HepG2 (cell line): Measurements from ENCODE around the gene ATOH7. TPM values are rescaled to one million over a fixed set of nuclear protein-coding genes. Genes with fewer than 3 reads are reported as not detected.
"Not testable (repeated sequence)": the region's sequence is repeated elsewhere in the genome, so short reads cannot be mapped to it uniquely, and the experiment has no call there.

Experiments
- ATAC-seq: fragments of 200-7000 bp; cut with Tn5 transposase; 3 replicates; pipeline ENCODE4 v1.9.1; 2020; ENCODE audit warnings: mild to moderate bottlenecking, moderate library complexity
- BruUV-seq: library from RNA; stranded (reverse); fragments of 400-500 nt; replicated peaks from 2 replicates; lab custom pipeline; 2021; lab: Mats Ljungman, UMichigan
- CTCF ChIA-PET: fragments of 300-600 bp; formaldehyde crosslinking; extraction: SDS; loops from one replicate; lab custom pipeline; 2021; ENCODE audit warnings: low total read pairs, inconsistent platforms, low intra/inter-chr PET ratio; lab: Yijun Ruan, JAX
- POLR2A ChIA-PET: fragments of 350-600 bp; sonication (Branson Sonifier 250); formaldehyde crosslinking; loops from one replicate; lab custom pipeline; 2020; ENCODE audit warnings: antibody characterized with exemption, inconsistent platforms; lab: Yijun Ruan, JAX
- DNase-seq: peaks from one replicate; pipeline ENCODE4 v3.0.0-alpha.2; 2015; ENCODE audit warnings: low spot score
- FAIRE-seq: peaks from 3 replicates; lab custom pipeline; 2011; peaks lifted over from hg19 to GRCh38; lab: Jason Lieb, UNC
- H2AFZ ChIP-seq: one replicate; pipeline ENCODE4 v1.6.1; 2011; ENCODE audit warnings: low read length, inconsistent platforms
- H3K27ac ChIP-seq: fragments of 300-600 bp; 3 replicates; pipeline ENCODE4 v1.8.0; 2011; ENCODE audit warnings: mixed run types, mild to moderate bottlenecking, mixed read lengths, low read length, inconsistent platforms; ENCODE audit not compliant: insufficient read depth; ENCODE audit errors: extremely low read length
- H3K27me3 ChIP-seq, 2 experiments: fragments of 200-600 bp in 1 of 2; 2 replicates in 1 of 2; 3 replicates in 1 of 2; pipeline versions ENCODE4 v1.6.0 to v1.8.0; 2011; ENCODE audit warnings: low read length in 2 of 2, mild to moderate bottlenecking in 2 of 2, moderate library complexity in 2 of 2, inconsistent platforms in 1 of 2; ENCODE audit not compliant: insufficient read depth in 2 of 2, control insufficient read depth in 1 of 2
- H3K36me3 ChIP-seq, 2 experiments: fragments of 200-600 bp in 1 of 2; replicated peaks in 1 of 2; 2 replicates in 1 of 2; 3 replicates in 1 of 2; pipeline versions ENCODE4 v1.5.1 to v1.8.0; 2011; ENCODE audit warnings: low read length in 2 of 2, inconsistent platforms in 1 of 2; ENCODE audit not compliant: insufficient read depth in 2 of 2, control insufficient read depth in 1 of 2
- H3K4me1 ChIP-seq: 2 replicates; pipeline ENCODE4 v1.5.1; 2012; ENCODE audit warnings: low read length, inconsistent platforms; ENCODE audit not compliant: insufficient read depth
- H3K4me2 ChIP-seq: 2 replicates; pipeline ENCODE4 v1.6.0; 2011; ENCODE audit warnings: low read depth, low read length, inconsistent platforms
- H3K4me3 ChIP-seq, 3 experiments: fragments of 200-600 bp in 1 of 3; sonication (generic), shearing (Covaris generic) in 1 of 3; replicated peaks in 1 of 3; 2 replicates each; pipeline ENCODE4 v1.5.1; 2011 to 2016; ENCODE audit warnings: low read length in 3 of 3, inconsistent platforms in 2 of 3, low read depth in 2 of 3, mild to moderate bottlenecking in 2 of 3, control low read depth in 1 of 3, mixed read lengths in 1 of 3; ENCODE audit not compliant: insufficient read depth in 1 of 3
- H3K79me2 ChIP-seq: one replicate; pipeline ENCODE4 v1.6.1; 2011; ENCODE audit warnings: low read length, inconsistent platforms; ENCODE audit not compliant: insufficient read depth
- H3K9ac ChIP-seq: 2 replicates; pipeline ENCODE4 v1.6.0; 2011; ENCODE audit warnings: mild to moderate bottlenecking, low read depth, low read length, inconsistent platforms; ENCODE audit not compliant: insufficient read depth
- H3K9me3 ChIP-seq: 2 replicates; pipeline ENCODE4 v1.5.1; 2012; ENCODE audit warnings: mild to moderate bottlenecking, low read length
- H4K20me1 ChIP-seq: 2 replicates; pipeline ENCODE4 v1.6.0; 2011; ENCODE audit warnings: inconsistent platforms, mild to moderate bottlenecking, low read length, moderate library complexity; ENCODE audit not compliant: insufficient read depth
- ATF7-NPFF ChIP-seq: sonication (generic); formaldehyde crosslinking; IDR thresholded peaks from 2 replicates; pipeline ENCODE4 v1.8.1; 2023; ENCODE audit warnings: mild to moderate bottlenecking, low read depth, missing genetic modification reagents, moderate library complexity
- CENPX ChIP-seq: sonication (generic); formaldehyde crosslinking; IDR thresholded peaks from 2 replicates; pipeline ENCODE4 v1.9.0; 2021; ENCODE audit warnings: mild to moderate bottlenecking, missing genetic modification reagents, moderate library complexity
- KDM5A ChIP-seq: fragments of 200-600 bp; sonication (generic); IDR thresholded peaks from 2 replicates; pipeline ENCODE4 v1.7.0; 2018; ENCODE audit warnings: antibody characterized with exemption, mild to moderate bottlenecking, low read length, borderline replicate concordance
- MATR3 ChIP-seq: sonication (generic); formaldehyde crosslinking; IDR thresholded peaks from 2 replicates; pipeline ENCODE4 v1.4.0; 2020; ENCODE audit warnings: missing genetic modification reagents
- NR2F2 ChIP-seq: IDR thresholded peaks from 2 replicates; pipeline ENCODE4 v1.6.1; 2012; ENCODE audit warnings: low read depth, inconsistent platforms, borderline replicate concordance
- RBM39 ChIP-seq: fragments of 200-400 bp; formaldehyde crosslinking; IDR thresholded peaks from one replicate; pipeline ENCODE4 v1.6.1; 2018; ENCODE audit warnings: antibody characterized with exemption, mild to moderate bottlenecking, low read depth, low read length; ENCODE audit not compliant: poor library complexity, severe bottlenecking
- TARDBP ChIP-seq: sonication (generic); formaldehyde crosslinking; IDR thresholded peaks from 2 replicates; pipeline ENCODE4 v1.8.0; 2022; ENCODE audit warnings: mild to moderate bottlenecking, missing genetic modification reagents
- THAP11 ChIP-seq: IDR thresholded peaks from 2 replicates; pipeline ENCODE4 v1.6.1; 2016; ENCODE audit warnings: missing biosample characterization, missing genetic modification reagents
- ZNF251 ChIP-seq: sonication (generic); formaldehyde crosslinking; IDR thresholded peaks from 2 replicates; pipeline ENCODE4 v1.9.0; 2021; ENCODE audit warnings: mild to moderate bottlenecking, missing genetic modification reagents
- ZNF766 ChIP-seq: sonication (generic); formaldehyde crosslinking; IDR thresholded peaks from 2 replicates; pipeline ENCODE4 v1.5.0; 2020; ENCODE audit warnings: missing genetic modification reagents, borderline replicate concordance
- ZZZ3 ChIP-seq: sonication (generic); formaldehyde crosslinking; IDR thresholded peaks from 2 replicates; pipeline ENCODE4 v1.4.0; 2020; ENCODE audit warnings: missing genetic modification reagents, mild to moderate bottlenecking, borderline replicate concordance
- WGBS: methylation state at CpG from one replicate; pipeline ENCODE4 v1.1.6; 2017; ENCODE audit warnings: low lambda C conversion rate; 5-methylcytosine and 5-hydroxymethylcytosine counted together
- in situ Hi-C: cut with HindIII; loops from 2 replicates; pipeline ENCODE4 v1.10.0; 2017; ENCODE audit warnings: low pct_unique_long_range_greater_than_20kb; ENCODE audit not compliant: extremely low pct_ligation_motif_present
- intact Hi-C: fragments of 100-400 bp; cut with micrococcal nuclease; formaldehyde crosslinking; loops from one replicate; pipeline ENCODE4 v1.10.0; 2022; ENCODE audit not compliant: unreplicated experiment
- polyA plus RNA-seq, 8 experiments: library from polyadenylated mRNA; depleted of rRNA in 3 of 8; stranded (reverse) in 7 of 8; unstranded in 1 of 8; fragments of >200 nt; fragmentation: Illumina TruSeq in 4 of 8; extraction: Trizol in 4 of 8; gene quantifications; 2 replicates each; pipeline versions ENCODE4 v1.2.1 to v1.2.3, GENCODE V29; 2011 to 2016; ENCODE audit warnings: low read depth in 4 of 8, missing spikeins in 1 of 8, mixed read lengths in 1 of 8; ENCODE audit not compliant: insufficient read depth in 1 of 8
- total RNA-seq, 5 experiments: library from RNA; depleted of rRNA; stranded (reverse); fragments of >200 nt; fragmentation: Illumina TruSeq; extraction: Trizol; gene quantifications; 2 replicates each; pipeline ENCODE4 v1.2.3, GENCODE V29; 2016; ENCODE audit warnings: low read depth in 1 of 5
- TF ChIP-seq, protein P1 (sequence below): sonication (generic); formaldehyde crosslinking; IDR thresholded peaks from 2 replicates; pipeline ENCODE4 v1.4.0; 2020; ENCODE audit warnings: missing genetic modification reagents
- TF ChIP-seq, protein P2 (sequence below): sonication (generic); formaldehyde crosslinking; IDR thresholded peaks from 2 replicates; pipeline ENCODE4 v1.4.0; 2020; ENCODE audit warnings: mild to moderate bottlenecking, missing genetic modification reagents, borderline replicate concordance

ATOH7 gene
- total and polyA plus RNA-seq, 2 of the 13 experiments (the other 11 are each of a cell fraction or from before 2014, with no cell fraction given), result 0.07 to 0.11 TPM

DNA sequence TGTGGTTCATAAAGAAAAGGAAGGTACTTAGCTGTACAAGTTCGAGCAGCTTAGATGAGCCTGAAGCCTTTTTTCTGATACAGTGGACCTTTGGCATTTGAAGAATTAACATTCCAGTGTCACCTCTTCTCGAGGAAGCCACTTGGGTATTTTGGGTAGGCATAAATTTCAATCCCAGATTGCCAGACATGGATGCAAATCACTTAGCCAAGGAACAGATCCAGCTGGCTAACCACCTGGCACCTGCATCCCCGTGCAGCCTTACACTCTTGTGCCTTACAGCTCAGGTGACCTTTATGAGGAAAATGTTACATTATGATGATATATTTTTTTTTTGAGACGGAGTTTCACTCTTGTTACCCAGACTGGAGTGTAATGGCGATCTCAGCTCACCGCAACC lies 16.0 kb upstream of the ATOH7 start:
- ChIA-PET CTCF (no interaction called here), POLR2A (no interaction called here)
- no peak overlapping the region for H3K27ac ChIP-seq
- H3K27me3 ChIP-seq, result no peaks in the 10 kb centered on the region
- in situ Hi-C loops, result no loop called here
- no peaks in the 10 kb centered on the region for H4K20me1 ChIP-seq
- DNase-seq, result no peak
- no peaks in the 10 kb centered on the region for H3K9me3 ChIP-seq
- WGBS, result 26% methylated on average over 6 of the region's 6 CpGs
- H3K4me3 ChIP-seq, result no peak overlapping the region
- H3K4me2 ChIP-seq, result no peak overlapping the region
- no TSS peak for BruUV-seq
- TF ChIP-seq, protein P1, sequence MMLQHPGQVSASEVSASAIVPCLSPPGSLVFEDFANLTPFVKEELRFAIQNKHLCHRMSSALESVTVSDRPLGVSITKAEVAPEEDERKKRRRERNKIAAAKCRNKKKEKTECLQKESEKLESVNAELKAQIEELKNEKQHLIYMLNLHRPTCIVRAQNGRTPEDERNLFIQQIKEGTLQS (CRISPR knock-in tag), result no peak
- TF ChIP-seq THAP11 (CRISPR knock-in tag), result no peak
- no peak for TF ChIP-seq TARDBP (CRISPR knock-in tag)
- TF ChIP-seq, protein P2, sequence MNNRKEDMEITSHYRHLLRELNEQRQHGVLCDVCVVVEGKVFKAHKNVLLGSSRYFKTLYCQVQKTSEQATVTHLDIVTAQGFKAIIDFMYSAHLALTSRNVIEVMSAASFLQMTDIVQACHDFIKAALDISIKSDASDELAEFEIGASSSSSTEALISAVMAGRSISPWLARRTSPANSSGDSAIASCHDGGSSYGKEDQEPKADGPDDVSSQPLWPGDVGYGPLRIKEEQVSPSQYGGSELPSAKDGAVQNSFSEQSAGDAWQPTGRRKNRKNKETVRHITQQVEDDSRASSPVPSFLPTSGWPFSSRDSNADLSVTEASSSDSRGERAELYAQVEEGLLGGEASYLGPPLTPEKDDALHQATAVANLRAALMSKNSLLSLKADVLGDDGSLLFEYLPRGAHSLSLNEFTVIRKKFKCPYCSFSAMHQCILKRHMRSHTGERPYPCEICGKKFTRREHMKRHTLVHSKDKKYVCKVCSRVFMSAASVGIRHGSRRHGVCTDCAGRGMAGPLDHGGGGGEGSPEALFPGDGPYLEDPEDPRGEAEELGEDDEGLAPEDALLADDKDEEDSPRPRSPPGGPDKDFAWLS, result no peak
- TF ChIP-seq ZNF251 (CRISPR knock-in tag), result no peak
- no peak for TF ChIP-seq RBM39
- no peak for TF ChIP-seq KDM5A
- TF ChIP-seq NR2F2, result no peak
- no peak for TF ChIP-seq CENPX (CRISPR knock-in tag)
- TF ChIP-seq ZNF766, result no peak
- no peak for TF ChIP-seq MATR3
- TF ChIP-seq ZZZ3, result no peak
- no peak for TF ChIP-seq ATF7-NPFF (CRISPR knock-in tag)
- ATAC-seq, result no peak
- no peak for FAIRE-seq
- intact Hi-C loops, result no loop called here
- H3K4me1 ChIP-seq, result no peaks in the 10 kb centered on the region
- no peak overlapping the region for H3K9ac ChIP-seq
- no peaks in the 10 kb centered on the region for H3K79me2 ChIP-seq
- H2AFZ ChIP-seq, result no peak overlapping the region
- H3K36me3 ChIP-seq, result no peaks in the 10 kb centered on the region

DNA sequence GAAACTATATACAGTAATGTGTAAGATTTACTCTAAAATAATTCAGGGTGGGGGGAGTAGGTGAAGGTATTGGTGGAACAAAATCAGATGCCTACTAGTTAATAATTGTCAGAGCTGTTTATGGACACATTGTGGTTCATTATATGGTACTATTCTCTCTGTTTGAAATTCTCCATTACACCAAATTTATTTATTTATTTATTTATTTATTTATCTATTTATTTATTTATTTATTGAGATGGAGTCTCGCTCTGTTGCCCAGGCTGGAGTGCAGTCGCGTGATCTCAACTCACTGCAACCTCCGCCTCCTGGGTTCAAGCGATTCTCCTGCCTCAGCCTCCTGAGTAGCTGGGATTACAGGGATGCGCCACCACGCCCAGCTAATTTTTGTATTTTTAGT lies 14.5 kb upstream of the ATOH7 start:
- H3K4me1 ChIP-seq, BruUV-seq, H3K9me3 ChIP-seq, H3K79me2 ChIP-seq, H3K27ac ChIP-seq, H4K20me1 ChIP-seq, H3K4me3 ChIP-seq, CTCF ChIA-PET, intact Hi-C loops, H3K4me2 ChIP-seq, ATAC-seq, H3K27me3 ChIP-seq, H3K9ac ChIP-seq, H3K36me3 ChIP-seq, in situ Hi-C loops, H2AFZ ChIP-seq, FAIRE-seq, DNase-seq, POLR2A ChIA-PET: not testable (repeated sequence)
- WGBS, result 88% methylated on average over 7 of the region's 7 CpGs
